CD4-positive, alpha-beta memory T cell (primary cell): ENCODE measurements around the gene BZW1. TPM values are rescaled to one million over a fixed set of nuclear protein-coding genes. Genes with fewer than 3 reads are reported as not detected.

Experiments used
- CTCF ChIA-PET: fragments of 350-600 bp; sonication (Branson Sonifier 250); formaldehyde crosslinking; loops from one replicate; lab custom pipeline; 2021; ENCODE audit warnings: inconsistent platforms; ENCODE audit not compliant: partially characterized antibody; lab: Charles Lee
- POLR2A ChIA-PET: fragments of 350-600 bp; sonication (Branson Sonifier 250); formaldehyde crosslinking; loops from one replicate; lab custom pipeline; 2021; ENCODE audit not compliant: partially characterized antibody; lab: Charles Lee
- DNase-seq, 5 donors: peaks; one replicate each; pipeline versions ENCODE4 v3.0.0 to v3.0.0-alpha.2; 2020 to 2022; ENCODE audit warnings: mixed read lengths in 1 of 5
- H3K27ac ChIP-seq: one replicate; pipeline ENCODE4 v1.7.0; 2013; ENCODE audit warnings: low read depth, low read length
- H3K27me3 ChIP-seq: 2 replicates; pipeline ENCODE4 v1.7.0; 2013; ENCODE audit warnings: mild to moderate bottlenecking, low read length, moderate library complexity; ENCODE audit not compliant: insufficient read depth
- H3K36me3 ChIP-seq: 2 replicates; pipeline ENCODE4 v1.7.0; 2013; ENCODE audit warnings: mild to moderate bottlenecking, low read length, moderate library complexity; ENCODE audit not compliant: insufficient read depth
- H3K4me1 ChIP-seq: 2 replicates; pipeline ENCODE4 v1.7.0; 2013; ENCODE audit warnings: mild to moderate bottlenecking, low read length, moderate library complexity; ENCODE audit not compliant: insufficient read depth
- H3K4me3 ChIP-seq, 2 donors: one replicate each; pipeline ENCODE4 v1.7.0; 2013; ENCODE audit warnings: low read length in 2 of 2, mild to moderate bottlenecking in 1 of 2
- H3K9me3 ChIP-seq, 2 donors: one replicate each; pipeline ENCODE4 v1.7.0; 2013; ENCODE audit warnings: low read length in 2 of 2, control low read depth in 1 of 2; ENCODE audit not compliant: control insufficient read depth in 1 of 2
- H3K27ac Mint-ChIP-seq, 7 donors: one replicate each; pipeline ENCODE4 v1.8.0; 2020 to 2021; ENCODE audit warnings: mixed read lengths in 7 of 7, mild to moderate bottlenecking in 6 of 7, inconsistent platforms in 3 of 7, moderate library complexity in 3 of 7
- H3K27me3 Mint-ChIP-seq, 2 donors: one replicate each; pipeline ENCODE4 v1.8.0; 2020 to 2021; ENCODE audit warnings: mixed read lengths in 2 of 2
- H3K36me3 Mint-ChIP-seq, 2 donors: one replicate each; pipeline ENCODE4 v1.8.0; 2020 to 2021; ENCODE audit warnings: mixed read lengths in 2 of 2, inconsistent platforms in 1 of 2, mild to moderate bottlenecking in 1 of 2
- H3K4me1 Mint-ChIP-seq, 4 donors: one replicate each; pipeline ENCODE4 v1.8.0; 2020 to 2021; ENCODE audit warnings: mixed read lengths in 4 of 4, mild to moderate bottlenecking in 1 of 4
- H3K4me3 Mint-ChIP-seq, 8 donors: one replicate each; pipeline ENCODE4 v1.8.0; 2020 to 2021; ENCODE audit warnings: mixed read lengths in 8 of 8, mild to moderate bottlenecking in 7 of 8, moderate library complexity in 6 of 8, inconsistent platforms in 3 of 8
- H3K9me3 Mint-ChIP-seq, 8 donors: one replicate each; pipeline ENCODE4 v1.8.0; 2020 to 2021; ENCODE audit warnings: mixed read lengths in 8 of 8, mild to moderate bottlenecking in 5 of 8, inconsistent platforms in 3 of 8, moderate library complexity in 1 of 8
- intact Hi-C: fragments of 100-400 bp; cut with micrococcal nuclease; formaldehyde crosslinking; loops from one replicate; pipeline ENCODE4 v1.15.1; 2023
- polyA plus RNA-seq, 2 donors: library from polyadenylated mRNA; unstranded; fragments of 300-500 nt; fragmentation: Illumina TruSeq; gene quantifications; one replicate each; pipeline ENCODE4 v1.2.3, GENCODE V29; 2021
- total RNA-seq, 2 experiments: library from RNA; stranded (reverse); gene quantifications; one replicate each; pipeline ENCODE4 v1.2.3, GENCODE V29; 2021

Gene BZW1
- total and polyA plus RNA-seq, 4 experiments from 2014 or later: 126 to 257 (median 165) TPM

DNA sequence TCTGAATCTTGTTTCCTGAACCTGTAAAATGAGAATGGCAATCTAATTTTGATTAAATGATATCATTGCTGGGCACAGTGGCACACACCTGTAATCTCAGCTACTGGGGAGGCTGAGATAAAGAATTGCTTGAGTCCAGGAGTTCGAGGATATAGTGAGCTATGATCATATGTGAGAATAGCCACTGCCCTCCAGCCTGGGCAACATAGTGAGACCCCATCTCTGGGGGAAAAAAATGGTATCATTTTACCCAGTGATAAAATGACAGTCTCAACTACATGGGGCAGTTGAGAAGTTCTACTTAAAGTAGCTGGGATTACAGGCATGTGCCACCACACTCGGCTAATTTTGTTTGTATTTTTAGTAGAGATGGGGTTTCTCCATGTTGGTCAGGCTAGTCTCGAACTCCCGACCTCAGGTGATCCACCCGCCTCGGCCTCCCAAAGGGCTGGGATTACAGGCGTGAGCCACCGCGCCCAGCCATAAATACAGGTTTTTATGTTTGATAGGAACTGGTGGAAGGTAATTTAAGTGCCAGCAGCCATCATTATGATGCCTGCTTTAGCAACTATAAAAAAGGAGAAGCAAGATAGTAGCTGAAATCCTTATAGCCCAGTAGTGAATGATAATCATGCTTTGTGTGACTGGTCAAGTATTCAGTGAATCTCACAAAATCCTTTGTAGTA, 17.0 kb downstream of the BZW1 start:
- ChIA-PET CTCF (no interaction called here), POLR2A (interaction anchor here (0.9 to 1.9 kb wide), 2 partner anchors 10 to 36 kb away, joined by 3 to 5 read pairs; partner anchors contain the start of gene CLK1)
- Histone ChIP-seq H3K36me3 (no peaks in the 10 kb centered on the region), H3K9me3 (peaks cover 0 to 3% of the 10 kb centered on the region in 2 donors), H3K4me1 (no peaks in the 10 kb centered on the region), H3K27me3 (no peaks in the 10 kb centered on the region), H3K4me3 (no peak overlapping the region), H3K27ac (no peak overlapping the region)
- Mint-ChIP-seq H3K4me3 (no peak overlapping the region), H3K4me1 (peaks cover 0 to 1% (median 0%) of the 10 kb centered on the region in 4 donors), H3K36me3 (peaks cover 6 to 9% of the 10 kb centered on the region in 2 donors), H3K27ac (no peak overlapping the region), H3K9me3 (peaks cover 0 to 2% (median 0%) of the 10 kb centered on the region in 8 donors), H3K27me3 (no peaks in the 10 kb centered on the region)
- DNase-seq: no peak
- intact Hi-C loops: no loop called here

- intact Hi-C loops: no loop called here
- Histone ChIP-seq H3K36me3 (no peaks in the 10 kb centered on the region), H3K4me3 (no peak overlapping the region), H3K27me3 (no peaks in the 10 kb centered on the region), H3K4me1 (no peaks in the 10 kb centered on the region), H3K9me3 (peaks cover 0 to 3% of the 10 kb centered on the region in 2 donors), H3K27ac (no peak overlapping the region)
- H3K27me3 Mint-ChIP-seq: no peaks in the 10 kb centered on the region
- POLR2A ChIA-PET: interaction anchor here (0.9 to 1.9 kb wide), 2 partner anchors 11 to 35 kb away, joined by 3 to 5 read pairs; partner anchors contain the start of gene CLK1
- peaks cover 0 to 2% (median 0%) of the 10 kb centered on the region in 8 donors for H3K9me3 Mint-ChIP-seq
- no peak overlapping the region for H3K4me3 Mint-ChIP-seq
- CTCF ChIA-PET: no interaction called here
- DNase-seq: no peak
- H3K4me1 Mint-ChIP-seq: peaks cover 0 to 1% (median 0%) of the 10 kb centered on the region in 4 donors
- no peak overlapping the region for H3K27ac Mint-ChIP-seq
- H3K36me3 Mint-ChIP-seq: peaks cover 9% of the 10 kb centered on the region in 2 donors
Measured at GRCh38 chr2:200829258-200829655, 17.5 kb downstream of the BZW1 start.

- no peak overlapping the region for H3K4me3 ChIP-seq
- H3K36me3 ChIP-seq: no peaks in the 10 kb centered on the region
- Mint-ChIP-seq H3K4me3 (no peak overlapping the region), H3K9me3 (peaks cover 0 to 35% (median 13%) of the 10 kb centered on the region in 8 donors), H3K27me3 (no peaks in the 10 kb centered on the region), H3K36me3 (peaks cover 0 to 5% of the 10 kb centered on the region in 2 donors), H3K4me1 (no peaks in the 10 kb centered on the region), H3K27ac (no peak overlapping the region)
- intact Hi-C loops: no loop called here
- H3K4me1 ChIP-seq: no peaks in the 10 kb centered on the region
- no peak overlapping the region for H3K27ac ChIP-seq
- CTCF ChIA-PET: no interaction called here
- peaks cover 0 to 8% of the 10 kb centered on the region in 2 donors for H3K9me3 ChIP-seq
- no peak for DNase-seq
- H3K27me3 ChIP-seq: no peaks in the 10 kb centered on the region
- POLR2A ChIA-PET: no interaction called here
Measured at GRCh38 chr2:200834701-200835100, 23.0 kb downstream of the BZW1 start.

GRCh38 chr2:200839513-200839912, 27.8 kb downstream of the BZW1 start:
- H3K27ac Mint-ChIP-seq: no peak overlapping the region
- H3K9me3 ChIP-seq: peaks cover 0 to 8% of the 10 kb centered on the region in 2 donors
- intact Hi-C loops: no loop called here
- H3K36me3 ChIP-seq: no peaks in the 10 kb centered on the region
- H3K4me1 Mint-ChIP-seq: no peaks in the 10 kb centered on the region
- no peaks in the 10 kb centered on the region for H3K36me3 Mint-ChIP-seq
- no peaks in the 10 kb centered on the region for H3K27me3 Mint-ChIP-seq
- POLR2A ChIA-PET: no interaction called here
- no peak for DNase-seq
- H3K4me3 ChIP-seq: no peak overlapping the region
- CTCF ChIA-PET: no interaction called here
- no peak overlapping the region for H3K4me3 Mint-ChIP-seq
- H3K9me3 Mint-ChIP-seq: peaks cover 0 to 32% (median 13%) of the 10 kb centered on the region in 8 donors
- no peaks in the 10 kb centered on the region for H3K4me1 ChIP-seq
- no peaks in the 10 kb centered on the region for H3K27me3 ChIP-seq
- H3K27ac ChIP-seq: no peak overlapping the region

- POLR2A ChIA-PET: interaction anchor here (0.7 to 3.1 kb wide), 3 partner anchors 12 to 19 kb away, joined by 3 to 15 read pairs (median 6); no protein-coding TSS in a partner anchor
Measured at GRCh38 chr2:200843993-200844948, 32.6 kb downstream of the BZW1 start.

GRCh38 chr2:200845194-200845593, 33.5 kb downstream of the BZW1 start:
- CTCF ChIA-PET: interaction anchor here (0.8 to 0.9 kb wide), 2 partner anchors 11 to 14 kb away, joined by 3 read pairs; no protein-coding TSS in a partner anchor
- DNase-seq: no peak
- Mint-ChIP-seq H3K4me3 (no peak overlapping the region), H3K27me3 (no peaks in the 10 kb centered on the region), H3K36me3 (peaks cover under 1 to 1% of the 10 kb centered on the region in 2 donors), H3K27ac (peak overlapping the region in 1 of 7 donors; percentile 38), H3K9me3 (peaks cover 0 to 2% (median 0%) of the 10 kb centered on the region in 8 donors), H3K4me1 (peaks cover 0 to 4% (median 2%) of the 10 kb centered on the region in 4 donors)
- Histone ChIP-seq H3K4me1 (no peaks in the 10 kb centered on the region), H3K27me3 (no peaks in the 10 kb centered on the region), H3K36me3 (no peaks in the 10 kb centered on the region), H3K9me3 (no peaks in the 10 kb centered on the region), H3K27ac (no peak overlapping the region), H3K4me3 (no peak overlapping the region)
- POLR2A ChIA-PET: interaction anchor here (0.7 to 3.1 kb wide), 3 partner anchors 11 to 19 kb away, joined by 3 to 15 read pairs (median 6); partner anchors contain the start of gene CLK1
- intact Hi-C loops: no loop called here

More at GRCh38 chr2:200843993-200844948, 32.6 kb downstream of the BZW1 start:
- DNase-seq: no peak
- Mint-ChIP-seq H3K9me3 (peaks cover 0 to 2% (median 0%) of the 10 kb centered on the region in 8 donors), H3K27me3 (no peaks in the 10 kb centered on the region), H3K27ac (peak overlapping the region in 3 of 7 donors; percentile 38 to 85 (median 39)), H3K36me3 (no peaks in the 10 kb centered on the region), H3K4me1 (peaks cover 0 to 4% (median 2%) of the 10 kb centered on the region in 4 donors), H3K4me3 (no peak overlapping the region)
- Histone ChIP-seq H3K27ac (no peak overlapping the region), H3K9me3 (no peaks in the 10 kb centered on the region), H3K4me1 (no peaks in the 10 kb centered on the region), H3K27me3 (no peaks in the 10 kb centered on the region), H3K4me3 (no peak overlapping the region), H3K36me3 (no peaks in the 10 kb centered on the region)
- CTCF ChIA-PET: no interaction called here
- intact Hi-C loops: no loop called here
